ENCODE measurements around the gene CD7. TPM values are rescaled to one million over a fixed set of nuclear protein-coding genes. Genes with fewer than 3 reads are reported as not detected.

The CD7 gene
- total RNA-seq, 2 experiments from 2014 or later: not detected

DNA sequence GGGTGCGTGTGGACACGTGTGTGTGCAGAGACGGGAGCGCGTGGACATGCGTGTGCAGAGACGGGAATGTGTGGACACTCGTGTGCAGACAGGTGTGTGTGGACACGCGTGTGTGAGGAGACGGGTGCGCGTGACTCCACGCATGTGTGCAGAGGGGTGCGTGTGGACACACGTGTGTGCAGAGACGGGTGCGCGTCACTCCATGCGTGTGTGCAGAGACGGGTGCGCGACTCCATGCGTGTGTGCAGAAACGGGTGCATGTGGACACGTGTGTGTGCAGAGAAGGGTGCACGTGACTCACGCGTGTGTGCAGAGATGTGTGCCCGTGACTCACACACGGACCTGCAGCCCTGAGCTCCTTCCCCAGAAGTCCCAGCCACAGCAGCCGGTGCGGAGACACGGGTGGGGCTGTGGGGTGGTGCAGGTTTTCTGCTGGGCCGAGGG is 2.2 kb upstream of the CD7 start:
- intact Hi-C loops (cut with micrococcal nuclease; ENCODE audit: unreplicated experiment): no loop called here

DNA sequence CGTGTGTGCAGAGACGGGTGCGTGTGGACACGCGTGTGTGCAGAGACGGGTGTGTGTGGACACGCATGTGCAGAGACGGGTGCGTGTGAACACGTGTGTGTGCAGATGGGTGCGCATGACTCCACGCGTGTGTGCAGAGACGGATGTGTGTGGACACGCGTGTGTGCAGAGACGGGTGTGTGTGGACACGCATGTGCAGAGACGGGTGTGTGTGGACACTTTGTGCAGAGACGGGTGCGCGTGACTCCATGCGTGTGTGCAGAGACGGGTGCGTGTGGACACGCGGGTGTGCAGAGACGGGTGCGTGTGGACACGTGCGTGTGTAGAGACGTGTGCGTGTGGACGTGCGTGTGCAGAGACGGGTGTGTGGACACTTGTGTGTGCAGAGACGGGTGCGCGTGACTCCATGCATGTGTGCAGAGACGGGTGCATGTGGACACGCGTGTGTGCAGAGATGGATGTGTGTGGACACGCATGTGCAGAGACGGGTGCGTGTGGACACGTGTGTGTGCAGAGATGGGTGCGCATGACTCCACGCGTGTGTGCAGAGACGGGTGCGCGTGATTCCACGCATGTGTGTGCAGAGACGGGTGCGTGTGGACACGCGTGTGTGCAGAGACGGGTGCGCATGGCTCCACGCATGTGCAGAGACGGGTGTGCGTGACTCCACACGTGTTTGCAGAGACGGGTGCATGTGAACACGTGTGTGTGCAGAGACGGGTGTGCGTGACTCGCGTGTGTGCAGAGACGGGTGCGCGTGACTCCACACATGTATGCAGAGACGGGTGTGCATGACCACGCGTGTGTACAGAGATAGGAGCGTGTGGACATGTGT is 1.6 kb upstream of the CD7 start:
- Histone ChIP-seq H3K27ac (ENCODE audit: low read depth, low read length, poor library complexity, severe bottlenecking) (no peak overlapping the region), H3K4me3 (ENCODE audit: low read depth, low read length, poor library complexity, severe bottlenecking) (no peak overlapping the region), H3K36me3 (ENCODE audit: insufficient read depth, low read length) (no peaks in the 10 kb centered on the region), H2AFZ (ENCODE audit: low read length) (no peak overlapping the region), H4K20me1 (ENCODE audit: insufficient read depth, low read length) (no peaks in the 10 kb centered on the region), H3K9me3 (ENCODE audit: low read length) (peaks cover 8% of the 10 kb centered on the region; the same call in 1 of the 2 replicates), H3K79me2 (ENCODE audit: insufficient read depth, low read depth, low read length) (no peaks in the 10 kb centered on the region), H3K4me1 (ENCODE audit: insufficient read depth, low read length, poor library complexity, severe bottlenecking) (no peaks in the 10 kb centered on the region), H3K4me2 (ENCODE audit: low read length) (no peak overlapping the region), H3K9me2 (ENCODE audit: insufficient read depth, low read length) (no peaks in the 10 kb centered on the region)
- TF ChIP-seq EZH2phosphoT487 (IDR thresholded peaks at IDR 0.05; ENCODE audit: borderline replicate concordance, low read depth, low read length): no peak
- TF ChIP-seq, protein P1, sequence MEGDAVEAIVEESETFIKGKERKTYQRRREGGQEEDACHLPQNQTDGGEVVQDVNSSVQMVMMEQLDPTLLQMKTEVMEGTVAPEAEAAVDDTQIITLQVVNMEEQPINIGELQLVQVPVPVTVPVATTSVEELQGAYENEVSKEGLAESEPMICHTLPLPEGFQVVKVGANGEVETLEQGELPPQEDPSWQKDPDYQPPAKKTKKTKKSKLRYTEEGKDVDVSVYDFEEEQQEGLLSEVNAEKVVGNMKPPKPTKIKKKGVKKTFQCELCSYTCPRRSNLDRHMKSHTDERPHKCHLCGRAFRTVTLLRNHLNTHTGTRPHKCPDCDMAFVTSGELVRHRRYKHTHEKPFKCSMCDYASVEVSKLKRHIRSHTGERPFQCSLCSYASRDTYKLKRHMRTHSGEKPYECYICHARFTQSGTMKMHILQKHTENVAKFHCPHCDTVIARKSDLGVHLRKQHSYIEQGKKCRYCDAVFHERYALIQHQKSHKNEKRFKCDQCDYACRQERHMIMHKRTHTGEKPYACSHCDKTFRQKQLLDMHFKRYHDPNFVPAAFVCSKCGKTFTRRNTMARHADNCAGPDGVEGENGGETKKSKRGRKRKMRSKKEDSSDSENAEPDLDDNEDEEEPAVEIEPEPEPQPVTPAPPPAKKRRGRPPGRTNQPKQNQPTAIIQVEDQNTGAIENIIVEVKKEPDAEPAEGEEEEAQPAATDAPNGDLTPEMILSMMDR (conservative IDR thresholded peaks at IDR 0.05; ENCODE audit: low read length): no peak
- CTCF ChIA-PET (ENCODE audit: unreplicated experiment): no interaction called here
- BruUV-seq (replicated peaks): no TSS peak
- no peak for DNase-seq (ENCODE audit: low spot score)
- POLR2A ChIA-PET: no interaction called here
- intact Hi-C loops (cut with micrococcal nuclease; ENCODE audit: unreplicated experiment): no loop called here

More for the DNA sequence above, 2.2 kb upstream of the CD7 start:
- no peaks in the 10 kb centered on the region for H3K79me2 ChIP-seq (ENCODE audit: insufficient read depth, low read depth, low read length)
- POLR2A ChIA-PET: no interaction called here
- TF ChIP-seq EZH2phosphoT487 (IDR thresholded peaks at IDR 0.05; ENCODE audit: borderline replicate concordance, low read depth, low read length): no peak
- TF ChIP-seq, protein P1 (conservative IDR thresholded peaks at IDR 0.05; ENCODE audit: low read length): no peak
- no peaks in the 10 kb centered on the region for H3K36me3 ChIP-seq (ENCODE audit: insufficient read depth, low read length)
- H3K4me2 ChIP-seq (ENCODE audit: low read length): no peak overlapping the region
- no peak for DNase-seq (ENCODE audit: low spot score)
- no peak overlapping the region for H3K27ac ChIP-seq (ENCODE audit: low read depth, low read length, poor library complexity, severe bottlenecking)
- no peaks in the 10 kb centered on the region for H3K4me1 ChIP-seq (ENCODE audit: insufficient read depth, low read length, poor library complexity, severe bottlenecking)
- no peaks in the 10 kb centered on the region for H3K9me2 ChIP-seq (ENCODE audit: insufficient read depth, low read length)
- peaks cover 8% of the 10 kb centered on the region; the same call in 1 of the 2 replicates for H3K9me3 ChIP-seq (ENCODE audit: low read length)
- CTCF ChIA-PET (ENCODE audit: unreplicated experiment): no interaction called here
- no peaks in the 10 kb centered on the region for H4K20me1 ChIP-seq (ENCODE audit: insufficient read depth, low read length)
- no TSS peak for BruUV-seq (replicated peaks)
- H3K4me3 ChIP-seq (ENCODE audit: low read depth, low read length, poor library complexity, severe bottlenecking): no peak overlapping the region
- no peak overlapping the region for H2AFZ ChIP-seq (ENCODE audit: low read length)

DNA sequence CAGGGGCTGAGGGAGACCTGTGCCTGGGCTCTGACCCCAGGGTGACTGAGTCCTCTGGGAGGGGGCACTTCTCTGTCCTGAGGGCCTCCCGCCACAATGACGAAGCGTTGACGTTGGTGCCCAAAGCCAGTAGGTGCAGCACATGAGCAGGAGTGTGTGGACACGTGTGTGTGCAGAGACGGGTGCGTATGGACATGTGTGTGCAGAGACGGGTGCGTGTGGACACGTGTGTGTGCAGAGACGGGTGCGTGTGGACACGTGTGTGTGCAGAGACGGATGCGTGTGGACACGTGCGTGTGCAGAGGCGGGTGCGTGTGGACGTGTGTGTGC is 726 bp upstream of the CD7 start:
- Histone ChIP-seq H3K9me2 (ENCODE audit: insufficient read depth, low read length) (no peaks in the 10 kb centered on the region), H3K4me3 (ENCODE audit: low read depth, low read length, poor library complexity, severe bottlenecking) (no peak overlapping the region), H3K27ac (ENCODE audit: low read depth, low read length, poor library complexity, severe bottlenecking) (no peak overlapping the region), H3K9me3 (ENCODE audit: low read length) (peaks cover 8% of the 10 kb centered on the region; the same call in 1 of the 2 replicates), H4K20me1 (ENCODE audit: insufficient read depth, low read length) (no peaks in the 10 kb centered on the region), H3K36me3 (ENCODE audit: insufficient read depth, low read length) (no peaks in the 10 kb centered on the region), H3K4me1 (ENCODE audit: insufficient read depth, low read length, poor library complexity, severe bottlenecking) (no peaks in the 10 kb centered on the region), H3K4me2 (ENCODE audit: low read length) (no peak overlapping the region), H3K79me2 (ENCODE audit: insufficient read depth, low read depth, low read length) (no peaks in the 10 kb centered on the region), H2AFZ (ENCODE audit: low read length) (no peak overlapping the region)
- no TSS peak for BruUV-seq (replicated peaks)
- POLR2A ChIA-PET: no interaction called here
- intact Hi-C loops (cut with micrococcal nuclease; ENCODE audit: unreplicated experiment): no loop called here
- TF ChIP-seq, protein P1 (conservative IDR thresholded peaks at IDR 0.05; ENCODE audit: low read length): no peak
- TF ChIP-seq EZH2phosphoT487 (IDR thresholded peaks at IDR 0.05; ENCODE audit: borderline replicate concordance, low read depth, low read length): no peak
- DNase-seq (ENCODE audit: low spot score): no peak
- CTCF ChIA-PET (ENCODE audit: unreplicated experiment): no interaction called here

Data from OCI-LY7 (cell line).